ENCODE measurements around the gene ATOH1. TPM values are rescaled to one million over a fixed set of nuclear protein-coding genes. Genes with fewer than 3 reads are reported as not detected.
A peak's percentile ranks its signal among the peaks of the same experiment; 100 is the strongest.

Gene ATOH1
- total and polyA plus RNA-seq, 5 donors from 2014 or later = not detected

GRCh38 chr4:93809773-93810172 lies 18.8 kb upstream of the ATOH1 start:
- Histone ChIP-seq H3K4me3 (ENCODE audit: low read depth, low read length) (no peak overlapping the region), H3K27me3 (ENCODE audit: control insufficient read depth, insufficient read depth, low read length) (no peaks in the 10 kb centered on the region), H3K9me3 (ENCODE audit: control insufficient read depth in 2 of 2, low read length in 2 of 2) (no peaks in the 10 kb centered on the region), H3K36me3 (ENCODE audit: control insufficient read depth, insufficient read depth, low read length) (no peaks in the 10 kb centered on the region), H3K27ac (ENCODE audit: insufficient read depth, low read length, poor library complexity, severe bottlenecking) (no peak overlapping the region), H3K4me1 (ENCODE audit: control insufficient read depth, insufficient read depth, low read length, poor library complexity, severe bottlenecking) (no peaks in the 10 kb centered on the region)
- H3K9me3 Mint-ChIP-seq = peaks cover 0 to 4% (median 0%) of the 10 kb centered on the region in 7 donors
- no peaks in the 10 kb centered on the region for H3K36me3 Mint-ChIP-seq
- no peaks in the 10 kb centered on the region for H3K4me1 Mint-ChIP-seq
- no peaks in the 10 kb centered on the region for H3K27me3 Mint-ChIP-seq
- no peak overlapping the region for H3K4me3 Mint-ChIP-seq
- DNase-seq (no peak), ATAC-seq (ENCODE audit: low read depth in 2 of 2) (no peak)
- H3K27ac Mint-ChIP-seq = no peak overlapping the region

DNA sequence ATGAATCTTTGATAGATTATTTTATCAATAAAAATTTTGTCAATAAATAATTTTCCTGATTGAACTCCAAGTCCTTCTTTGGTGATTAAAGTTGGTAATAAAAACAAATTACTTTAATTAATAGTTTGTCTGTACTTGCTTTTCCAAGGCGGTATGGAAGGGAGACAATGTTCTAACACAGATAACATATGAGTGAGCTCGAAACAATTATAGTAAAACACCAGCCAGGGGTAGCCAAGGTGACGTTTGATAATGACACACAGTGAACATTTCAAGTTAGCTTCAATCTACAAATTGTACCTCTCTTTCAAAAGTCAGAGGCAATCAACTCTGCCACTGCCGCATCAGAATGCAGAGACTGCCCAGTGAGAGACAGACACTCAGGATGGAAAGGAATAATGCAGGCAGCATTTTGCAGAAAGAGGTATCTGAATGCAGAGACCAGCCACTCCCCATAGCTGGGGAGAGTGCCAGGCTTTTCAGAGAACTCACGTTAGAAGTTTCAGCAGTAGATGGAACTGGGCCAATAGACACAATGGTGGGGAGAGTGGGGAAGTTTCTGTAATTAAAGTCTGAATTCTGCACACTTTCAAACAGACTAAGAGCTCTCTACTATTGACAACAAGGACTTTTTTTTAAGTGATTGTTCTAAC lies 18.1 kb upstream of the ATOH1 start:
- H3K4me1 ChIP-seq (ENCODE audit: control insufficient read depth, insufficient read depth, low read length, poor library complexity, severe bottlenecking) = no peaks in the 10 kb centered on the region
- DNase-seq (no peak), ATAC-seq (ENCODE audit: low read depth in 2 of 2) (no peak)
- Mint-ChIP-seq H3K4me3 (no peak overlapping the region), H3K27me3 (no peaks in the 10 kb centered on the region), H3K4me1 (no peaks in the 10 kb centered on the region), H3K36me3 (no peaks in the 10 kb centered on the region), H3K27ac (no peak overlapping the region), H3K9me3 (peaks cover 0 to 4% (median 0%) of the 10 kb centered on the region in 7 donors)
- H3K36me3 ChIP-seq (ENCODE audit: control insufficient read depth, insufficient read depth, low read length) = no peaks in the 10 kb centered on the region
- no peak overlapping the region for H3K27ac ChIP-seq (ENCODE audit: insufficient read depth, low read length, poor library complexity, severe bottlenecking)
- no peak overlapping the region for H3K4me3 ChIP-seq (ENCODE audit: low read depth, low read length)
- H3K27me3 ChIP-seq (ENCODE audit: control insufficient read depth, insufficient read depth, low read length) = no peaks in the 10 kb centered on the region
- H3K9me3 ChIP-seq (ENCODE audit: control insufficient read depth in 2 of 2, low read length in 2 of 2) = no peaks in the 10 kb centered on the region

GRCh38 chr4:93813092-93813491 lies 15.5 kb upstream of the ATOH1 start:
- no peak overlapping the region for H3K4me3 Mint-ChIP-seq
- Histone ChIP-seq H3K9me3 (ENCODE audit: control insufficient read depth in 2 of 2, low read length in 2 of 2) (no peaks in the 10 kb centered on the region), H3K4me3 (ENCODE audit: low read depth, low read length) (no peak overlapping the region), H3K36me3 (ENCODE audit: control insufficient read depth, insufficient read depth, low read length) (no peaks in the 10 kb centered on the region), H3K27ac (ENCODE audit: insufficient read depth, low read length, poor library complexity, severe bottlenecking) (no peak overlapping the region), H3K4me1 (ENCODE audit: control insufficient read depth, insufficient read depth, low read length, poor library complexity, severe bottlenecking) (no peaks in the 10 kb centered on the region), H3K27me3 (ENCODE audit: control insufficient read depth, insufficient read depth, low read length) (no peaks in the 10 kb centered on the region)
- no peaks in the 10 kb centered on the region for H3K36me3 Mint-ChIP-seq
- H3K27me3 Mint-ChIP-seq = no peaks in the 10 kb centered on the region
- peaks cover 0 to 4% (median 2%) of the 10 kb centered on the region in 7 donors for H3K9me3 Mint-ChIP-seq
- no peak overlapping the region for H3K27ac Mint-ChIP-seq
- H3K4me1 Mint-ChIP-seq = no peaks in the 10 kb centered on the region
- ATAC-seq (ENCODE audit: low read depth in 2 of 2) (no peak), DNase-seq (no peak)

DNA sequence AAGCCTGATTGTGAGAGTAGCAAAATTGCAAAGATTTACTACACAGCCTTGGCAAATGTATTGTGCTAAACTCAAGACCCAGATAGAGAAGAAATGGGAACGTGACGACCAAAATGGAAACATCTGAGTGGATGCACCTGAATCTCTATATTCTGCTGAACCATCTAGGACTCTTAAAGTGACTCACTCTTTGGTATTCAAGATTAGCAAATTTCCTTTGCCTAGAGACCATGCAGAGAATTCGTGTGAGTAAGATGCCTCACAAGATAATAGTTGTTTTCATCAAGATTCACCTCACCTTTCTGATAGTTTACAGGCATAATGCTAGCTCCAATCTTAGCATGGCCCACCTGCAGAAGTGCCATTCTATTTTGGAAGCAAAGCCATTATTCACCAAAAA lies 14.4 kb upstream of the ATOH1 start:
- no peak overlapping the region for H3K27ac ChIP-seq (ENCODE audit: insufficient read depth, low read length, poor library complexity, severe bottlenecking)
- H3K4me1 ChIP-seq (ENCODE audit: control insufficient read depth, insufficient read depth, low read length, poor library complexity, severe bottlenecking) = no peaks in the 10 kb centered on the region
- H3K36me3 ChIP-seq (ENCODE audit: control insufficient read depth, insufficient read depth, low read length) = no peaks in the 10 kb centered on the region
- H3K4me3 ChIP-seq (ENCODE audit: low read depth, low read length) = no peak overlapping the region
- no peak overlapping the region for H3K27ac Mint-ChIP-seq
- ATAC-seq (ENCODE audit: low read depth in 2 of 2) = no peak
- no peaks in the 10 kb centered on the region for H3K9me3 ChIP-seq (ENCODE audit: control insufficient read depth in 2 of 2, low read length in 2 of 2)
- no peaks in the 10 kb centered on the region for H3K27me3 Mint-ChIP-seq
- no peaks in the 10 kb centered on the region for H3K27me3 ChIP-seq (ENCODE audit: control insufficient read depth, insufficient read depth, low read length)
- peaks cover 0 to 4% (median 0%) of the 10 kb centered on the region in 7 donors for H3K9me3 Mint-ChIP-seq
- H3K36me3 Mint-ChIP-seq = no peaks in the 10 kb centered on the region
- DNase-seq = no peak
- H3K4me3 Mint-ChIP-seq = no peak overlapping the region
- H3K4me1 Mint-ChIP-seq = no peaks in the 10 kb centered on the region

DNA sequence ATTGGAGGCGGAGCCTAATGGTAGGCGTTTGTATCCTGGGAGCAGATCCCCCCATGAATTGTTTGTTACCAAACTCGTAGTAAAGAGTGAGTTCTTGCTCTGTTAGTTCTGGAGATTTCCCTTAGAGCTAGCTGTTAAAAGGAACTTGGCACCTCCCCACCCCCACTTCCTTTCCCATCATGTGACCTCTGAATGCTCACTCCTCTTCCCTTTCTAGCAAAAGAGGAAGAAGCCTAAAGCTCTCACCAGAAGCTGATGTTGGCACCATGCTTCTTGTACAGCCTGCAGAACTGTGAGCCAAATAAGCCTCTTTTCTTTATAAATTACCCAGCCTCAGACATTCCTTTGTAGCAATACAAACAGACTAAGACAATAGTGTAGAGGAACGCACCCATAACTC lies 13.8 kb upstream of the ATOH1 start:
- no peak for ATAC-seq (ENCODE audit: low read depth in 2 of 2)
- no peak overlapping the region for H3K27ac Mint-ChIP-seq

GRCh38 chr4:93825551-93826216 lies 2.9 kb upstream of the ATOH1 start:
- H3K36me3 Mint-ChIP-seq = no peaks in the 10 kb centered on the region
- Histone ChIP-seq H3K36me3 (ENCODE audit: control insufficient read depth, insufficient read depth, low read length) (no peaks in the 10 kb centered on the region), H3K4me3 (ENCODE audit: low read depth, low read length) (no peak overlapping the region), H3K27ac (ENCODE audit: insufficient read depth, low read length, poor library complexity, severe bottlenecking) (no peak overlapping the region), H3K9me3 (ENCODE audit: control insufficient read depth in 2 of 2, low read length in 2 of 2) (peaks cover 0 to 5% of the 10 kb centered on the region in 2 experiments), H3K4me1 (ENCODE audit: control insufficient read depth, insufficient read depth, low read length, poor library complexity, severe bottlenecking) (no peaks in the 10 kb centered on the region), H3K27me3 (ENCODE audit: control insufficient read depth, insufficient read depth, low read length) (peaks cover 16% of the 10 kb centered on the region)
- no peak overlapping the region for H3K4me3 Mint-ChIP-seq
- no peak for ATAC-seq (ENCODE audit: low read depth in 2 of 2)
- H3K27me3 Mint-ChIP-seq = peaks cover 38% of the 10 kb centered on the region
- H3K9me3 Mint-ChIP-seq = peaks cover 0 to 7% (median 0%) of the 10 kb centered on the region in 7 donors
- no peak overlapping the region for H3K27ac Mint-ChIP-seq
- peaks cover 0 to 8% (median 4%) of the 10 kb centered on the region in 4 donors for H3K4me1 Mint-ChIP-seq
- no peak for DNase-seq

More for the DNA sequence above, 13.8 kb upstream of the ATOH1 start:
- Mint-ChIP-seq H3K4me1 (no peaks in the 10 kb centered on the region), H3K27me3 (no peaks in the 10 kb centered on the region), H3K36me3 (no peaks in the 10 kb centered on the region), H3K4me3 (no peak overlapping the region), H3K9me3 (peaks cover 0 to 4% (median 0%) of the 10 kb centered on the region in 7 donors)
- H3K4me3 ChIP-seq (ENCODE audit: low read depth, low read length) = no peak overlapping the region
- no peaks in the 10 kb centered on the region for H3K9me3 ChIP-seq (ENCODE audit: control insufficient read depth in 2 of 2, low read length in 2 of 2)
- H3K27me3 ChIP-seq (ENCODE audit: control insufficient read depth, insufficient read depth, low read length) = no peaks in the 10 kb centered on the region
- no peaks in the 10 kb centered on the region for H3K36me3 ChIP-seq (ENCODE audit: control insufficient read depth, insufficient read depth, low read length)
- no peak overlapping the region for H3K27ac ChIP-seq (ENCODE audit: insufficient read depth, low read length, poor library complexity, severe bottlenecking)
- no peaks in the 10 kb centered on the region for H3K4me1 ChIP-seq (ENCODE audit: control insufficient read depth, insufficient read depth, low read length, poor library complexity, severe bottlenecking)
- DNase-seq = no peak

- Histone ChIP-seq H3K27ac (ENCODE audit: insufficient read depth, low read length, poor library complexity, severe bottlenecking) (no peak overlapping the region), H3K9me3 (ENCODE audit: control insufficient read depth in 2 of 2, low read length in 2 of 2) (peaks cover 0 to 5% of the 10 kb centered on the region in 2 experiments), H3K4me3 (ENCODE audit: low read depth, low read length) (no peak overlapping the region), H3K27me3 (ENCODE audit: control insufficient read depth, insufficient read depth, low read length) (peaks cover 25% of the 10 kb centered on the region), H3K36me3 (ENCODE audit: control insufficient read depth, insufficient read depth, low read length) (no peaks in the 10 kb centered on the region), H3K4me1 (ENCODE audit: control insufficient read depth, insufficient read depth, low read length, poor library complexity, severe bottlenecking) (no peaks in the 10 kb centered on the region)
- Mint-ChIP-seq H3K9me3 (peaks cover 0 to 11% (median 0%) of the 10 kb centered on the region in 7 donors), H3K27me3 (peaks cover 56% of the 10 kb centered on the region), H3K27ac (no peak overlapping the region), H3K36me3 (no peaks in the 10 kb centered on the region), H3K4me3 (peak overlapping the region in 1 of 4 donors; percentile 82), H3K4me1 (peaks cover 0 to 8% (median 4%) of the 10 kb centered on the region in 4 donors)
- DNase-seq (no peak), ATAC-seq (ENCODE audit: low read depth in 2 of 2) (no peak)
Measured at GRCh38 chr4:93827272-93827947, 1.1 kb upstream of the ATOH1 start.
